ENCODE results near the gene PKP1. TPM values are rescaled to one million over a fixed set of nuclear protein-coding genes. Genes with fewer than 3 reads are reported as not detected.

Gene PKP1
- total and polyA plus RNA-seq, 10 donors = 0.04 to 0.10 (median 0.06) TPM; not detected in 7

- Histone ChIP-seq H3K27me3 (replicated peaks in 1 of 7) (peaks cover 0 to 46% (median 8%) of the 10 kb centered on the region in 7 donors), H3K36me3 (no peaks in the 10 kb centered on the region), H3K27ac (no peak overlapping the region), H3K4me3 (no peak overlapping the region), H3K4me1 (peaks cover 0 to 24% (median 11%) of the 10 kb centered on the region in 6 donors), H3K9me3 (no peaks in the 10 kb centered on the region)
- 32 to 66% (median 43%) methylated on average over 8 of the region's 8 CpGs for WGBS, 5 donors
- TF ChIP-seq CTCF (IDR thresholded peaks at IDR 0.05 in 8 of 11, conservative IDR thresholded peaks at IDR 0.05 in 3 of 11) = no peak
- TF ChIP-seq POLR2AphosphoS5 (IDR thresholded peaks at IDR 0.05) = no peak
- TF ChIP-seq POLR2A (IDR thresholded peaks at IDR 0.05) = no peak
- intact Hi-C loops (cut with DNase I; ENCODE audit: low total_unique reads) = no loop called here
- no peak for DNase-seq
Observed at GRCh38 chr1:201311356-201312011, 28.2 kb downstream of the PKP1 start.

GRCh38 chr1:201312298-201312697 lies 29.0 kb downstream of the PKP1 start:
- H3K9me3 ChIP-seq = no peaks in the 10 kb centered on the region
- DNase-seq = no peak
- H3K36me3 ChIP-seq = no peaks in the 10 kb centered on the region
- no peak overlapping the region for H3K27ac ChIP-seq
- intact Hi-C loops (cut with DNase I; ENCODE audit: low total_unique reads) = no loop called here
- peaks cover 0 to 24% (median 11%) of the 10 kb centered on the region in 6 donors for H3K4me1 ChIP-seq
- H3K4me3 ChIP-seq = no peak overlapping the region
- no peak for TF ChIP-seq POLR2A (IDR thresholded peaks at IDR 0.05)
- no peak for TF ChIP-seq CTCF (IDR thresholded peaks at IDR 0.05 in 8 of 11, conservative IDR thresholded peaks at IDR 0.05 in 3 of 11)
- TF ChIP-seq POLR2AphosphoS5 (IDR thresholded peaks at IDR 0.05) = no peak
- 79 to 93% (median 89%) methylated on average over 7 of the region's 7 CpGs for WGBS, 5 donors
- peaks cover 0 to 42% (median 8%) of the 10 kb centered on the region in 7 donors for H3K27me3 ChIP-seq (replicated peaks in 1 of 7)

- TF ChIP-seq POLR2A (IDR thresholded peaks at IDR 0.05) = no peak
- no peak for TF ChIP-seq POLR2AphosphoS5 (IDR thresholded peaks at IDR 0.05)
- TF ChIP-seq CTCF (IDR thresholded peaks at IDR 0.05 in 8 of 11, conservative IDR thresholded peaks at IDR 0.05 in 3 of 11) = no peak
- whole genome bisulfite sequencing, 5 donors = 85 to 96% (median 93%) methylated on average over 13 to 16 of the region's 16 CpGs
- peaks cover 0 to 24% (median 11%) of the 10 kb centered on the region in 6 donors for H3K4me1 ChIP-seq
- intact Hi-C loops (cut with DNase I; ENCODE audit: low total_unique reads) = no loop called here
- H3K36me3 ChIP-seq = no peaks in the 10 kb centered on the region
- no peak for DNase-seq
- no peak overlapping the region for H3K27ac ChIP-seq
- peaks cover 0 to 35% (median 8%) of the 10 kb centered on the region in 7 donors for H3K27me3 ChIP-seq (replicated peaks in 1 of 7)
- H3K4me3 ChIP-seq = no peak overlapping the region
- H3K9me3 ChIP-seq = no peaks in the 10 kb centered on the region
Observed at GRCh38 chr1:201313086-201313485, 29.8 kb downstream of the PKP1 start.

GRCh38 chr1:201316556-201316955 lies 33.2 kb downstream of the PKP1 start:
- WGBS, 5 donors = 77 to 97% (median 88%) methylated on average over 2 to 5 of the region's 5 CpGs
- intact Hi-C loops (cut with DNase I; ENCODE audit: low total_unique reads) = no loop called here
- Histone ChIP-seq H3K27ac (no peak overlapping the region), H3K9me3 (no peaks in the 10 kb centered on the region), H3K4me3 (no peak overlapping the region), H3K4me1 (no peaks in the 10 kb centered on the region), H3K36me3 (no peaks in the 10 kb centered on the region), H3K27me3 (replicated peaks in 1 of 7) (peaks cover 0 to 5% (median 0%) of the 10 kb centered on the region in 7 donors)
- TF ChIP-seq CTCF (IDR thresholded peaks at IDR 0.05 in 8 of 11, conservative IDR thresholded peaks at IDR 0.05 in 3 of 11) = no peak
- TF ChIP-seq POLR2AphosphoS5 (IDR thresholded peaks at IDR 0.05) = no peak
- no peak for TF ChIP-seq POLR2A (IDR thresholded peaks at IDR 0.05)
- no peak for DNase-seq
